ENCODE measurements around the gene NDUFS7. TPM values are rescaled to one million over a fixed set of nuclear protein-coding genes. Genes with fewer than 3 reads are reported as not detected.

The NDUFS7 gene
- total and polyA plus RNA-seq, 9 of the 15 experiments (the other 6 are each of a cell fraction or from before 2014, with no cell fraction given): 6.0 to 271 (median 60.6) TPM

DNA sequence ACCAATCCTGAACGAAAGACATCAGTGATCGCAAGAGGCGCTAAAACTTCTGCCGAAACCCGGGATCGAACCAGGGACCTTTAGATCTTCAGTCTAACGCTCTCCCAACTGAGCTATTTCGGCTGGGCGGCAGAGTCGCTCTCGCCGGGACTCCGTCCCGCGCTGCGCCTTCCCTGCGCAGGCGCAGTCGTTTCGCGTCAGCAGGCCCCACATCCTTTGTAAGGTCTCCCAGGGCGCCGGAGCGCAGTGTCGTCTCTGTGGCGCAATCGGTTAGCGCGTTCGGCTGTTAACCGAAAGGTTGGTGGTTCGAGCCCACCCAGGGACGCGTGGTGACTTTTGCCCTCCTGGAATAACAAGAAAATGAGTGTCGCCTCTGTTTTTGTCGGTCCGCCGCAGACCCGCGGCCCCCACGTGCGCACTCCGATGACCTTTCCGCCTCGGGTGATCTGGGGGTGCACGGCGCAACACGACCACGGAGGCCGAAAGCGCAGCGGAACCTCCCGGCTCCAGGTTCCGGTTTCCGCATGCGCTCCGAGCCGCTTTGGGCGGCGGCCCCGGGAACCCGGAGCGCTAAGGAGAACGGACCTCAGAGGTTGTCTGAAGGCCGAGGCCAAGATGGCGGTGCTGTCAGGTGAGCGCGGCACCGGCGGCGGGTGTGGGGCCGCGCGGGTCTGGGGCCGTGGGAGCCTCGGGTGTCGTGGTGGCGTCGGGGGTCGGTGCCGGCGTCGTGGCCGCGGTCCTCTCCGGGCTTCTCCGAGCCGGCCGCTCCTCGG is at the start of gene NDUFS7 (continued):
- TF ChIP-seq, protein P1, sequence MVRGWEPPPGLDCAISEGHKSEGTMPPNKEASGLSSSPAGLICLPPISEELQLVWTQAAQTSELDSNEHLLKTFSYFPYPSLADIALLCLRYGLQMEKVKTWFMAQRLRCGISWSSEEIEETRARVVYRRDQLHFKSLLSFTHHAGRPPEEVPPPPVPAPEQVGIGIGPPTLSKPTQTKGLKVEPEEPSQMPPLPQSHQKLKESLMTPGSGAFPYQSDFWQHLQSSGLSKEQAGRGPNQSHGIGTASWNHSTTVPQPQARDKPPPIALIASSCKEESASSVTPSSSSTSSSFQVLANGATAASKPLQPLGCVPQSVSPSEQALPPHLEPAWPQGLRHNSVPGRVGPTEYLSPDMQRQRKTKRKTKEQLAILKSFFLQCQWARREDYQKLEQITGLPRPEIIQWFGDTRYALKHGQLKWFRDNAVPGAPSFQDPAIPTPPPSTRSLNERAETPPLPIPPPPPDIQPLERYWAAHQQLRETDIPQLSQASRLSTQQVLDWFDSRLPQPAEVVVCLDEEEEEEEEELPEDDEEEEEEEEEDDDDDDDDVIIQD (CRISPR knock-in tag; IDR thresholded peaks at IDR 0.05): no peak
- TF ChIP-seq FIP1L1 (IDR thresholded peaks at IDR 0.05; ENCODE audit: low read depth, low read length, poor library complexity, severe bottlenecking): peak; percentile 100
- TF ChIP-seq, protein P2, sequence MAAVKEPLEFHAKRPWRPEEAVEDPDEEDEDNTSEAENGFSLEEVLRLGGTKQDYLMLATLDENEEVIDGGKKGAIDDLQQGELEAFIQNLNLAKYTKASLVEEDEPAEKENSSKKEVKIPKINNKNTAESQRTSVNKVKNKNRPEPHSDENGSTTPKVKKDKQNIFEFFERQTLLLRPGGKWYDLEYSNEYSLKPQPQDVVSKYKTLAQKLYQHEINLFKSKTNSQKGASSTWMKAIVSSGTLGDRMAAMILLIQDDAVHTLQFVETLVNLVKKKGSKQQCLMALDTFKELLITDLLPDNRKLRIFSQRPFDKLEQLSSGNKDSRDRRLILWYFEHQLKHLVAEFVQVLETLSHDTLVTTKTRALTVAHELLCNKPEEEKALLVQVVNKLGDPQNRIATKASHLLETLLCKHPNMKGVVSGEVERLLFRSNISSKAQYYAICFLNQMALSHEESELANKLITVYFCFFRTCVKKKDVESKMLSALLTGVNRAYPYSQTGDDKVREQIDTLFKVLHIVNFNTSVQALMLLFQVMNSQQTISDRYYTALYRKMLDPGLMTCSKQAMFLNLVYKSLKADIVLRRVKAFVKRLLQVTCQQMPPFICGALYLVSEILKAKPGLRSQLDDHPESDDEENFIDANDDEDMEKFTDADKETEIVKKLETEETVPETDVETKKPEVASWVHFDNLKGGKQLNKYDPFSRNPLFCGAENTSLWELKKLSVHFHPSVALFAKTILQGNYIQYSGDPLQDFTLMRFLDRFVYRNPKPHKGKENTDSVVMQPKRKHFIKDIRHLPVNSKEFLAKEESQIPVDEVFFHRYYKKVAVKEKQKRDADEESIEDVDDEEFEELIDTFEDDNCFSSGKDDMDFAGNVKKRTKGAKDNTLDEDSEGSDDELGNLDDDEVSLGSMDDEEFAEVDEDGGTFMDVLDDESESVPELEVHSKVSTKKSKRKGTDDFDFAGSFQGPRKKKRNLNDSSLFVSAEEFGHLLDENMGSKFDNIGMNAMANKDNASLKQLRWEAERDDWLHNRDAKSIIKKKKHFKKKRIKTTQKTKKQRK (IDR thresholded peaks at IDR 0.05; ENCODE audit: borderline replicate concordance, low read depth, low read length): 0 out of 2 replicates have a peak, but pooled peaks have one; percentile 43
- 0 out of 2 replicates have a peak, but pooled peaks have one; percentile 78 for TF ChIP-seq NR2F6 (CRISPR knock-in tag; IDR thresholded peaks at IDR 0.05)
- TF ChIP-seq GATAD2A (IDR thresholded peaks at IDR 0.05): peak; percentile 94
- TF ChIP-seq ZNF551 (CRISPR knock-in tag; IDR thresholded peaks at IDR 0.05): no peak
- TF ChIP-seq ZNF707 (CRISPR knock-in tag; conservative IDR thresholded peaks at IDR 0.05): no peak
- TF ChIP-seq SPI1 (IDR thresholded peaks at IDR 0.05; ENCODE audit: borderline replicate concordance, low read depth, low read length): no peak
- TF ChIP-seq ZNF174 (CRISPR knock-in tag; IDR thresholded peaks at IDR 0.05): no peak
- TF ChIP-seq, protein P3, sequence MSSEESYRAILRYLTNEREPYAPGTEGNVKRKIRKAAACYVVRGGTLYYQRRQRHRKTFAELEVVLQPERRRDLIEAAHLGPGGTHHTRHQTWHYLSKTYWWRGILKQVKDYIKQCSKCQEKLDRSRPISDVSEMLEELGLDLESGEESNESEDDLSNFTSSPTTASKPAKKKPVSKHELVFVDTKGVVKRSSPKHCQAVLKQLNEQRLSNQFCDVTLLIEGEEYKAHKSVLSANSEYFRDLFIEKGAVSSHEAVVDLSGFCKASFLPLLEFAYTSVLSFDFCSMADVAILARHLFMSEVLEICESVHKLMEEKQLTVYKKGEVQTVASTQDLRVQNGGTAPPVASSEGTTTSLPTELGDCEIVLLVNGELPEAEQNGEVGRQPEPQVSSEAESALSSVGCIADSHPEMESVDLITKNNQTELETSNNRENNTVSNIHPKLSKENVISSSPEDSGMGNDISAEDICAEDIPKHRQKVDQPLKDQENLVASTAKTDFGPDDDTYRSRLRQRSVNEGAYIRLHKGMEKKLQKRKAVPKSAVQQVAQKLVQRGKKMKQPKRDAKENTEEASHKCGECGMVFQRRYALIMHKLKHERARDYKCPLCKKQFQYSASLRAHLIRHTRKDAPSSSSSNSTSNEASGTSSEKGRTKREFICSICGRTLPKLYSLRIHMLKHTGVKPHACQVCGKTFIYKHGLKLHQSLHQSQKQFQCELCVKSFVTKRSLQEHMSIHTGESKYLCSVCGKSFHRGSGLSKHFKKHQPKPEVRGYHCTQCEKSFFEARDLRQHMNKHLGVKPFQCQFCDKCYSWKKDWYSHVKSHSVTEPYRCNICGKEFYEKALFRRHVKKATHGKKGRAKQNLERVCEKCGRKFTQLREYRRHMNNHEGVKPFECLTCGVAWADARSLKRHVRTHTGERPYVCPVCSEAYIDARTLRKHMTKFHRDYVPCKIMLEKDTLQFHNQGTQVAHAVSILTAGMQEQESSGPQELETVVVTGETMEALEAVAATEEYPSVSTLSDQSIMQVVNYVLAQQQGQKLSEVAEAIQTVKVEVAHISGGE (CRISPR knock-in tag; IDR thresholded peaks at IDR 0.05): peak; percentile 99 to 100 (median 100)
- TF ChIP-seq CREBBP (IDR thresholded peaks at IDR 0.05; ENCODE audit: low read depth, low read length): no peak
- TF ChIP-seq GABPB2 (CRISPR knock-in tag; conservative IDR thresholded peaks at IDR 0.05): no peak
- TF ChIP-seq JUN (IDR thresholded peaks at IDR 0.05; ENCODE audit: borderline replicate concordance, low read depth, low read length): no peak; the same call in 1 of the 2 replicates
- peak; percentile 75; the same call in 1 of the 2 replicates for TF ChIP-seq JUN (CRISPR knock-in tag; IDR thresholded peaks at IDR 0.05; ENCODE audit: borderline replicate concordance)
- no peak; the same call in 1 of the 2 replicates for TF ChIP-seq ZNF165 (CRISPR knock-in tag; IDR thresholded peaks at IDR 0.05; ENCODE audit: borderline replicate concordance)
- TF ChIP-seq EP300 (IDR thresholded peaks at IDR 0.05; ENCODE audit: low read length): peak; percentile 66; the same call in 1 of the 2 replicates
- TF ChIP-seq MXI1 (IDR thresholded peaks at IDR 0.05; ENCODE audit: low read depth, low read length): peak; percentile 78
- TF ChIP-seq RBM25 (IDR thresholded peaks at IDR 0.05; ENCODE audit: low read depth, low read length, severe bottlenecking): peak; percentile 90
